DMS53 (cell line): Measurements from ENCODE around the gene DIPK1A.

Experiments used
- DNase-seq: peaks from one replicate; lab custom pipeline; 2025; lab: John Stamatoyannopoulos, UW

DIPK1A gene

GRCh38 chr1:92839442-92839841 is 121.8 kb downstream of the DIPK1A start:
- DNase-seq = no peak

- DNase-seq = no peak
These were observed 122.7 kb downstream of the DIPK1A start for GRCh38 chr1:92838519-92838918.

GRCh38 chr1:92837062-92837461 is 124.2 kb downstream of the DIPK1A start:
- no peak for DNase-seq

GRCh38 chr1:92834617-92835016 is 126.6 kb downstream of the DIPK1A start:
- no peak for DNase-seq

GRCh38 chr1:92833840-92834239 is 127.4 kb downstream of the DIPK1A start:
- no peak for DNase-seq

- peak; percentile 71 for DNase-seq
These were observed 128.6 kb downstream of the DIPK1A start for GRCh38 chr1:92832537-92833114.

GRCh38 chr1:92831762-92832536 is 129.3 kb downstream of the DIPK1A start, which contains the start of gene RPL5:
Gene RPL5 (plus strand): TSS chr1:92832040. CDS start chr1:92832115, 75 bp downstream.
- DNase-seq = peak; percentile 100

GRCh38 chr1:92831368-92831761 is 129.9 kb downstream of the DIPK1A start:
- DNase-seq = no peak

GRCh38 chr1:92826792-92827191 is 134.5 kb downstream of the DIPK1A start:
- DNase-seq = peak; percentile 78

- DNase-seq = no peak
These were observed 138.4 kb downstream of the DIPK1A start for GRCh38 chr1:92822879-92823278.

- DNase-seq = no peak
These were observed 140.7 kb downstream of the DIPK1A start for GRCh38 chr1:92820551-92820950.

- no peak for DNase-seq
These were observed 141.2 kb downstream of the DIPK1A start for GRCh38 chr1:92820024-92820423.

- peak; percentile 75 for DNase-seq
These were observed 143.1 kb downstream of the DIPK1A start for GRCh38 chr1:92817986-92818764.

GRCh38 chr1:92817137-92817697 is 144.0 kb downstream of the DIPK1A start:
- peak; percentile 89 for DNase-seq

GRCh38 chr1:92816732-92817131 is 144.5 kb downstream of the DIPK1A start:
- peak; percentile 55 for DNase-seq

- no peak for DNase-seq
These were observed 152.9 kb downstream of the DIPK1A start for GRCh38 chr1:92808381-92808780.

GRCh38 chr1:92805216-92805615 is 156.0 kb downstream of the DIPK1A start:
- DNase-seq = no peak

GRCh38 chr1:92804721-92805201 is 156.5 kb downstream of the DIPK1A start:
- peak; percentile 44 for DNase-seq

- DNase-seq = no peak
These were observed 157.9 kb downstream of the DIPK1A start for GRCh38 chr1:92803140-92803887.

GRCh38 chr1:92797961-92798360 is 163.3 kb downstream of the DIPK1A start:
- no peak for DNase-seq

- no peak for DNase-seq
These were observed 164.0 kb downstream of the DIPK1A start for GRCh38 chr1:92797297-92797696.

GRCh38 chr1:92795166-92795565 is 166.1 kb downstream of the DIPK1A start:
- no peak for DNase-seq
